ENCODE measurements around the gene SUN2.

DNA sequence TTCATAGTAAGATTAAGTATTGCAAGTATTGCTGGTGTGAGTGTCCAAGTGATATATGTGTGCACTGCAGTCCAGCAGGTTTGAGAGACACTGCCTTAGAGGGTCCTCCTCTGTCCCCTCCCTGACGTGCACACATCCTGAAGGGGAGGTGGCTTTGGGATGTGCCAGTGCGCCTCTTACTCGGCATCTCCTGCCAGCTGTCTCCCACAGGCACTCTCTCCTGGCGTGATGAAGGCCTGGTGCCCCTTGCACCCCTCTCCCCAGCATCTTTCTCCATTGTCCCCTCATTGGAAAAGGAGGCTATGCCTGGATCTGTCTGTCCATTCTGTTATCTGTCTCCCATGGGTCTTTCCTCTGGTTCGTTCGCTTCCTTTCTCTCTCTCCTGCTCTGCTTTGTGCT is 25.9 kb downstream of the SUN2 start:
- TF ChIP-seq, protein P1, sequence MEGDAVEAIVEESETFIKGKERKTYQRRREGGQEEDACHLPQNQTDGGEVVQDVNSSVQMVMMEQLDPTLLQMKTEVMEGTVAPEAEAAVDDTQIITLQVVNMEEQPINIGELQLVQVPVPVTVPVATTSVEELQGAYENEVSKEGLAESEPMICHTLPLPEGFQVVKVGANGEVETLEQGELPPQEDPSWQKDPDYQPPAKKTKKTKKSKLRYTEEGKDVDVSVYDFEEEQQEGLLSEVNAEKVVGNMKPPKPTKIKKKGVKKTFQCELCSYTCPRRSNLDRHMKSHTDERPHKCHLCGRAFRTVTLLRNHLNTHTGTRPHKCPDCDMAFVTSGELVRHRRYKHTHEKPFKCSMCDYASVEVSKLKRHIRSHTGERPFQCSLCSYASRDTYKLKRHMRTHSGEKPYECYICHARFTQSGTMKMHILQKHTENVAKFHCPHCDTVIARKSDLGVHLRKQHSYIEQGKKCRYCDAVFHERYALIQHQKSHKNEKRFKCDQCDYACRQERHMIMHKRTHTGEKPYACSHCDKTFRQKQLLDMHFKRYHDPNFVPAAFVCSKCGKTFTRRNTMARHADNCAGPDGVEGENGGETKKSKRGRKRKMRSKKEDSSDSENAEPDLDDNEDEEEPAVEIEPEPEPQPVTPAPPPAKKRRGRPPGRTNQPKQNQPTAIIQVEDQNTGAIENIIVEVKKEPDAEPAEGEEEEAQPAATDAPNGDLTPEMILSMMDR (IDR thresholded peaks at IDR 0.05; ENCODE audit: low read depth, low read length): no peak
- TF ChIP-seq EZH2phosphoT487 (IDR thresholded peaks at IDR 0.05; ENCODE audit: low read depth): no peak
